Dedifferentiated amniotic fluid mesenchymal stem cell (primary cell): ENCODE results near the gene FBXL17.
"Not testable (repeated sequence)": the region's sequence is repeated elsewhere in the genome, so short reads cannot be mapped to it uniquely, and the experiment has no call there.

Source experiments
- DNase-seq: peaks from one replicate; pipeline ENCODE4 v3.0.0-alpha.2; 2016; ENCODE audit errors: extremely low spot score

Gene FBXL17

GRCh38 chr5:108152854-108153253 lies 229.0 kb downstream of the FBXL17 start:
- not testable (repeated sequence) for DNase-seq

GRCh38 chr5:108149369-108149768 lies 232.5 kb downstream of the FBXL17 start:
- no peak for DNase-seq

- peak; percentile 18 for DNase-seq
Observed at GRCh38 chr5:108148715-108149139, 233.2 kb downstream of the FBXL17 start.

- DNase-seq = no peak
Observed at GRCh38 chr5:108146222-108146621, 235.7 kb downstream of the FBXL17 start.

- DNase-seq = no peak
Observed at GRCh38 chr5:108145351-108145750, 236.5 kb downstream of the FBXL17 start.

GRCh38 chr5:108144332-108144731 lies 237.6 kb downstream of the FBXL17 start:
- no peak for DNase-seq

GRCh38 chr5:108143581-108143980 lies 238.3 kb downstream of the FBXL17 start:
- no peak for DNase-seq

GRCh38 chr5:108141676-108142075 lies 240.2 kb downstream of the FBXL17 start:
- no peak for DNase-seq

GRCh38 chr5:108136493-108136892 lies 245.4 kb downstream of the FBXL17 start:
- no peak for DNase-seq

- no peak for DNase-seq
Observed at GRCh38 chr5:108129129-108129528, 252.8 kb downstream of the FBXL17 start.

- DNase-seq = no peak
Observed at GRCh38 chr5:108125771-108126511, 256.0 kb downstream of the FBXL17 start.

GRCh38 chr5:108124596-108124995 lies 257.3 kb downstream of the FBXL17 start:
- DNase-seq = no peak

- no peak for DNase-seq
Observed at GRCh38 chr5:108122702-108123101, 259.2 kb downstream of the FBXL17 start.

- DNase-seq = no peak
Observed at GRCh38 chr5:108118813-108119514, 262.9 kb downstream of the FBXL17 start.

- DNase-seq = no peak
Observed at GRCh38 chr5:108115673-108116072, 266.2 kb downstream of the FBXL17 start.

GRCh38 chr5:108113950-108114349 lies 267.9 kb downstream of the FBXL17 start:
- no peak for DNase-seq

- no peak for DNase-seq
Observed at GRCh38 chr5:108111736-108112135, 270.2 kb downstream of the FBXL17 start.

- no peak for DNase-seq
Observed at GRCh38 chr5:108109059-108109458, 272.8 kb downstream of the FBXL17 start.

GRCh38 chr5:108104448-108104847 lies 277.4 kb downstream of the FBXL17 start:
- no peak for DNase-seq

- DNase-seq = no peak
Observed at GRCh38 chr5:108102463-108102862, 279.4 kb downstream of the FBXL17 start.

GRCh38 chr5:108101821-108102220 lies 280.1 kb downstream of the FBXL17 start:
- DNase-seq = no peak

GRCh38 chr5:108101130-108101529 lies 280.8 kb downstream of the FBXL17 start:
- no peak for DNase-seq

- no peak for DNase-seq
Observed at GRCh38 chr5:108094800-108095199, 287.1 kb downstream of the FBXL17 start.
